HG02759 (cell line): ENCODE data around the gene C17orf50.

Source experiments
- ATAC-seq: cut with Tn5 transposase; IDR thresholded peaks from one replicate; pipeline ENCODE4 v1.9.1; 2021; ENCODE audit warnings: mild to moderate bottlenecking, moderate library complexity; ENCODE audit not compliant: unreplicated experiment

C17orf50 gene

DNA sequence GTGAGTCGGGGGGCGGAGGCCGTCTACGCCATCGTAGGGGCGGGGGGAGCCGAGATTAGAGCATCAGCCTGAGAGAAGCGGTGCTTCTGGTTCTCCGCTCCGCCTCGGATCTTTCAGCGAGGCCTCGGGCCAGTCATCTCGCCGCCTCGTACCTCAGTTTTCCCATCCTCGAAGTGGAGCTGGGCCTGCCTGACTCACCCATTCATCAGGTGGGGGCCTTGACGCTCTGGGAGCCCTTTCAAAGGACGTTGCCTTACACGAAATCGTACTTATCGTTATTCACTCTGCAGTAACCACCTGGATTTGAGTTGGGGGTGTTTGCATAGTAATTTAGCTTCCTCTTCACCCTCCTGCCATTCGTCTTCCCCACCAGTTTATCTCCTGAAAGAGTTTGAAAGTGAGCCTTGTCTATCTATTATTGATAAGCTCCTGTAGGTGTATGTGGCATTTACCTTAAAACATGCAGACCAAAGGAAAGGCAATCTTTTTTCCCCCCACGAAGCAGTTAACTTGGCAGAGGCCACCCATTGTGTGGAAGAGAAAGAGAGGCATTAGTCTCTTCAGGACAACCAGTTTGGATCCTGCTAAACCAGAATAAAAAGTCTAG, 49.3 kb downstream of the C17orf50 start:
- ATAC-seq = no peak

DNA sequence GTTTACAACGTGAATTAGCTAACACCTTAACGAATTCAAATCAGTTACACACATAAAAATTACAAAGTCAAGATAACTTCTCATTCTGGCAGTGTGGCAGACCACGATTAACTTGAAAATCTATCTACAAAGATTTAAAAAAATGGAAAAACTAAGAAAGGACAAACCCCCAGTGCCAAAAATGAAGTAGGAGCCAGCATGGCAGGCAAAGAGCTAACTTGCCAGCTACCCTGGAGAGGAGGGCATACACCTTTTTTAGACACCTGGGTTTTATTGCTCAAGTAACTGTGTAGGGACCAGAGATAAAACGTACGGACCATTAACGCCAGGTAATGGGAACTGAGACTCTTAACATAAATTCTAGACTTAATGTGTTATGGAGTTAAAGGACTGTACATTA, 51.1 kb downstream of the C17orf50 start:
- no peak for ATAC-seq

DNA sequence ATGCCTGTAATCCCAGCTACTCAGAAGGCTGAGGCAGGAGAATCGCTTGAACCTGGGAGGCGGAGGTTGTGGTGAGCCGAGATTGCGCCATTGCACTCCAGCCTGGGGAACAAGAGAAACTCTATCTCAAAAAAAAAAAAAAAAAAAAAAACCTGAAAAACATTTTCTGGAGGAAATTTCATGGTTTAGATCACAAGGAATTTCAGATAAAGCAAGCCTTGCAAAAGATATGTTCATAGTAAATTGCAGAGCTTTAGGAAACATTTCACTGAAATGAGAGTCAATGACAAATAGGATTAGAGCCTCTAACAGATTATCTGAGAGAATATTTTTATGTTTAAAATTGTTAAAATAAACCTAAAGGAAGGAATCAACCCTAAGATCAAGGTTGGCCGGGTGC, 51.8 kb downstream of the C17orf50 start:
- no peak for ATAC-seq
